ENCODE results near the gene TRPC4AP. TPM values are rescaled to one million over a fixed set of nuclear protein-coding genes. Genes with fewer than 3 reads are reported as not detected.
A peak's percentile ranks its signal among the peaks of the same experiment; 100 is the strongest.

TRPC4AP gene
- total and polyA plus RNA-seq, 12 donors: 26.2 to 46.4 (median 38.0) TPM

DNA sequence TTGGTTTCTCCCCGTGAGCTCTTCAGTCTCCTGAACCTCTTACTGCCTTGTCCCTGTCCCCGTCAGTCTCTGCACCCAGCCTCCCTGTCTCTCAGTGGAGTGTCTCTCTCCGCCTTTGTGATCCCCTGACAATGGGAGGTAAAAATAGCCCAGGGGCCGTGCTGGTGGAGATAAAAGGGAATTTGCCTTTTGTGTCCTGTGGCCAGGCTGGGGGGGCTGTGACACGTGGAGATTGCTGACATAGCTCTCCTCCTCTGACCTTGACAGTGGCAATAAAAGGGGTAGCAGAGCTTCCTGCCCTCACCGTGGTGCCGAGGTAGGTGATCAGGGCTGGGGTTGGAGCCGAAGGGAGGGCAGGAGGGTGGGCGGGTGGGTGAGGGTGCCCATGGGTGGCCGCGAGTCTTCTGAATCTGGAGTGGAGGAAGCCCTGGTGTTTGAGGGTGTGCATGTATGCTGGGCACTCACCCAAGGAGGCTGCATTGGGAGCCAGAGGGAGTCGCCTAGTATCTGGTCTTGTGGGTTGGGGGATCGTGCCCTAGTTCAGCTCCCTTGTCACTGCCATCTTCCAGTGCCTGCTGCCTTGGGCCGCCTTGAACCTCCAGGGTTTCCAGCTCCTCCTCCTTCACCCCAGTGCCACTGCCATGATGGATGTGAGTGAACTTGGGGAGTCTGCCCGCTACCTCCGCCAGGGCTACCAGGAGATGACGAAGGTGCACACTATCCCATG lies 115.1 kb downstream of the TRPC4AP start:
- DNase-seq: peak; percentile 65 to 79
- Histone ChIP-seq H3K36me3 (peaks cover 0 to 9% (median 0%) of the 10 kb centered on the region in 9 donors), H3K27ac (peak overlapping the region; percentile 76 to 98 (median 88)), H3K4me3 (peak overlapping the region; percentile 33 to 65 (median 56)), H3K27me3 (no peaks in the 10 kb centered on the region), H3K9me3 (no peaks in the 10 kb centered on the region), H3K4me1 (peaks cover 0 to 36% (median 6%) of the 10 kb centered on the region in 9 donors)
- TF ChIP-seq, protein P1, sequence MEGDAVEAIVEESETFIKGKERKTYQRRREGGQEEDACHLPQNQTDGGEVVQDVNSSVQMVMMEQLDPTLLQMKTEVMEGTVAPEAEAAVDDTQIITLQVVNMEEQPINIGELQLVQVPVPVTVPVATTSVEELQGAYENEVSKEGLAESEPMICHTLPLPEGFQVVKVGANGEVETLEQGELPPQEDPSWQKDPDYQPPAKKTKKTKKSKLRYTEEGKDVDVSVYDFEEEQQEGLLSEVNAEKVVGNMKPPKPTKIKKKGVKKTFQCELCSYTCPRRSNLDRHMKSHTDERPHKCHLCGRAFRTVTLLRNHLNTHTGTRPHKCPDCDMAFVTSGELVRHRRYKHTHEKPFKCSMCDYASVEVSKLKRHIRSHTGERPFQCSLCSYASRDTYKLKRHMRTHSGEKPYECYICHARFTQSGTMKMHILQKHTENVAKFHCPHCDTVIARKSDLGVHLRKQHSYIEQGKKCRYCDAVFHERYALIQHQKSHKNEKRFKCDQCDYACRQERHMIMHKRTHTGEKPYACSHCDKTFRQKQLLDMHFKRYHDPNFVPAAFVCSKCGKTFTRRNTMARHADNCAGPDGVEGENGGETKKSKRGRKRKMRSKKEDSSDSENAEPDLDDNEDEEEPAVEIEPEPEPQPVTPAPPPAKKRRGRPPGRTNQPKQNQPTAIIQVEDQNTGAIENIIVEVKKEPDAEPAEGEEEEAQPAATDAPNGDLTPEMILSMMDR (IDR thresholded peaks at IDR 0.05): no peak
- intact Hi-C loops (cut with DNase I): no loop called here
- WGBS, 2 donors: 29 to 37% methylated on average over 17 of the region's 17 CpGs
- peak; percentile 46 to 69 (median 60) for ATAC-seq

DNA sequence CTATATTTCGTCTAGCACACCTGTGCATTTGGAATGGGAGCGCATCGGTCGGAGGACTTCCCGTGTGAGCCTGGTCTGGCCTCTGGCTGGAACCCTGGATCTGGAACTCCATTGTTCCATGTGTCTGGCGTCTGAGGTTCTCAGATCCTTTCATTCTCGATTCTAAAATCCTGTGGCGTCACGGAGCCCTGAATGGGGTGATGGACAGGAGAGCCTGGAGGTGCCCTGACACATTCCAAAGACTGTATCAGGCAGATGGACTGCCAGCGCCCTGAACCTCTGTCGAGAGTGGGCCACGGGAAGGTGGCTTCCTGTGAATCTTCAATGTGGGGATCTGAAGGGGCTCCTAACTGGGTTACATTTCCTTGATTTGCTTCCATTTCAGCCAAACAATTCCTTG lies 116.3 kb downstream of the TRPC4AP start:
- TF ChIP-seq, protein P1 (IDR thresholded peaks at IDR 0.05): no peak
- intact Hi-C loops (cut with DNase I): no loop called here
- Histone ChIP-seq H3K4me3 (no peak overlapping the region), H3K27ac (peak overlapping the region in 6 of 10 donors; percentile 82 to 98 (median 93)), H3K36me3 (peaks cover 0 to 9% (median 0%) of the 10 kb centered on the region in 9 donors), H3K9me3 (no peaks in the 10 kb centered on the region), H3K27me3 (no peaks in the 10 kb centered on the region), H3K4me1 (peaks cover 0 to 23% (median 5%) of the 10 kb centered on the region in 9 donors)
- no peak for ATAC-seq
- WGBS, 2 donors: 63 to 73% methylated on average over 12 of the region's 12 CpGs
- no peak for DNase-seq

DNA sequence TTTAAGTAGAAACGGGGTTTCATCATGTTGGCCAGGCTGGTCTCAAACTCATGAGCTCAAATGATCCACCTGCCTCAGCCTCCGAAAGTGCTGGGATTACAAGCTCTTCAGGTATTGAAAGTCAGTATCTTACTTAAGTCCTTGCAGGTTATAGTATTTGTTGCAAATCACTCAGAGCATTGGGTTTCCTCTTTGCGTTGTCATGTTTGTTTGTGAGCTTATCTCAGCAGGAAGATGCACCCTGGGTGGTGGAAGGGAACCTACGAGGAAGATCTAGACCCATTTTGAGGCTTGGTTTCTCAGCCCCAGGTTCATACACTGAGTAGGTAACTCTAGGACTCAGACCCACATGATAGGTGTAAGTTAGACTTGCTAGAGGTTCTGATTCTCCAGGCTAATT lies 118.4 kb downstream of the TRPC4AP start:
- DNase-seq: no peak
- no peak overlapping the region for H3K4me3 ChIP-seq
- TF ChIP-seq, protein P1 (IDR thresholded peaks at IDR 0.05): no peak
- intact Hi-C loops (cut with DNase I): no loop called here
- no peak overlapping the region for H3K27ac ChIP-seq
- H3K9me3 ChIP-seq: no peaks in the 10 kb centered on the region
- ATAC-seq: no peak
- peaks cover 0 to 26% (median 7%) of the 10 kb centered on the region in 9 donors for H3K4me1 ChIP-seq
- no peaks in the 10 kb centered on the region for H3K36me3 ChIP-seq
- WGBS, 2 donors: 72 to 73% methylated on average over 4 of the region's 4 CpGs
- no peaks in the 10 kb centered on the region for H3K27me3 ChIP-seq

GRCh38 chr20:34971561-34972235 lies 120.9 kb downstream of the TRPC4AP start:
- Histone ChIP-seq H3K4me3 (no peak overlapping the region), H3K27me3 (no peaks in the 10 kb centered on the region), H3K9me3 (no peaks in the 10 kb centered on the region), H3K36me3 (no peaks in the 10 kb centered on the region), H3K4me1 (peaks cover 0 to 32% (median 10%) of the 10 kb centered on the region in 9 donors), H3K27ac (no peak overlapping the region)
- TF ChIP-seq, protein P1 (IDR thresholded peaks at IDR 0.05): no peak
- ATAC-seq (no peak), DNase-seq (no peak)
- WGBS, 2 donors: 78 to 89% methylated on average over 10 of the region's 10 CpGs
- intact Hi-C loops (cut with DNase I): no loop called here
